CD1c-positive myeloid dendritic cell (primary cell): ENCODE results near the gene RPL36.
"Not testable (repeated sequence)": the region's sequence is repeated elsewhere in the genome, so short reads cannot be mapped to it uniquely, and the experiment has no call there.

Source experiments
- DNase-seq: peaks from one replicate; pipeline ENCODE4 v3.0.0-alpha.2; 2016; ENCODE audit errors: extremely low spot score

Gene RPL36

GRCh38 chr19:5706876-5707573 is 16.9 kb downstream of the RPL36 start:
- DNase-seq = no peak

- no peak for DNase-seq
These were observed 17.8 kb downstream of the RPL36 start for GRCh38 chr19:5707576-5708575.

- DNase-seq = no peak
These were observed 20.9 kb downstream of the RPL36 start for GRCh38 chr19:5711025-5711424.

GRCh38 chr19:5711713-5712161 is 21.6 kb downstream of the RPL36 start:
- DNase-seq = no peak

- no peak for DNase-seq
These were observed 23.1 kb downstream of the RPL36 start for GRCh38 chr19:5713228-5713627.

- DNase-seq = no peak
These were observed 24.7 kb downstream of the RPL36 start for GRCh38 chr19:5714816-5715215.

- DNase-seq = peak; percentile 16
These were observed 27.3 kb downstream of the RPL36 start for GRCh38 chr19:5717215-5717935.

- peak; percentile 49 for DNase-seq
These were observed 28.0 kb downstream of the RPL36 start for GRCh38 chr19:5718037-5718578.

GRCh38 chr19:5718579-5719273 is 28.6 kb downstream of the RPL36 start:
- DNase-seq = peak; percentile 75

GRCh38 chr19:5719274-5719960 is 29.3 kb downstream of the RPL36 start:
- DNase-seq = peak; percentile 23

GRCh38 chr19:5719961-5720790 is 30.1 kb downstream of the RPL36 start, which contains the start of the genes CATSPERD and LONP1:
CATSPERD (plus strand) TSS chr19:5720637; CDS start chr19:5720738, 101 bp downstream.
LONP1 (minus strand) TSS chr19:5720146; CDS start chr19:5720132, 14 bp downstream.
- peak; percentile 100 for DNase-seq

- no peak for DNase-seq
These were observed 37.5 kb downstream of the RPL36 start for GRCh38 chr19:5727453-5728050.

- DNase-seq = not testable (repeated sequence)
These were observed 43.1 kb downstream of the RPL36 start for GRCh38 chr19:5733172-5733571.

GRCh38 chr19:5738423-5738822 is 48.3 kb downstream of the RPL36 start:
- DNase-seq = peak; percentile 6
